ENCODE measurements around the gene TCF7L1.

Gene TCF7L1

DNA sequence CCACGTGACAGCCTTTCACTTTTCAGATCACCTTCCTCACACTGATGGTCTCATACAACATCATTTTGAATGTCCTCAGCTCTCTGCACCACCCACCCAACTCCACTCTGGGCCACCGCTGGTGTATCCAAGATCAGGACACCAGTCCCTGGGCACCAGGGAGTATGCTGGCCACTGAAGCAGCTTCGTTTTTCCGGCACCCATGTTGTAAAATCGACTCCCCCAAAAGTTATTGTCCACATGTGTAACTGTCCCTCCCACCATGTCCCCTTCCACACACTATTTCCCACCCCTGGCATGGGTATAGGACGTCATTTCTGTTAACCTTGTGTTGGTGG is 98.2 kb downstream of the TCF7L1 start:
- H3K27ac ChIP-seq = no peak overlapping the region
- TF ChIP-seq, protein P1, sequence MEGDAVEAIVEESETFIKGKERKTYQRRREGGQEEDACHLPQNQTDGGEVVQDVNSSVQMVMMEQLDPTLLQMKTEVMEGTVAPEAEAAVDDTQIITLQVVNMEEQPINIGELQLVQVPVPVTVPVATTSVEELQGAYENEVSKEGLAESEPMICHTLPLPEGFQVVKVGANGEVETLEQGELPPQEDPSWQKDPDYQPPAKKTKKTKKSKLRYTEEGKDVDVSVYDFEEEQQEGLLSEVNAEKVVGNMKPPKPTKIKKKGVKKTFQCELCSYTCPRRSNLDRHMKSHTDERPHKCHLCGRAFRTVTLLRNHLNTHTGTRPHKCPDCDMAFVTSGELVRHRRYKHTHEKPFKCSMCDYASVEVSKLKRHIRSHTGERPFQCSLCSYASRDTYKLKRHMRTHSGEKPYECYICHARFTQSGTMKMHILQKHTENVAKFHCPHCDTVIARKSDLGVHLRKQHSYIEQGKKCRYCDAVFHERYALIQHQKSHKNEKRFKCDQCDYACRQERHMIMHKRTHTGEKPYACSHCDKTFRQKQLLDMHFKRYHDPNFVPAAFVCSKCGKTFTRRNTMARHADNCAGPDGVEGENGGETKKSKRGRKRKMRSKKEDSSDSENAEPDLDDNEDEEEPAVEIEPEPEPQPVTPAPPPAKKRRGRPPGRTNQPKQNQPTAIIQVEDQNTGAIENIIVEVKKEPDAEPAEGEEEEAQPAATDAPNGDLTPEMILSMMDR (IDR thresholded peaks at IDR 0.05) = no peak
- DNase-seq (ENCODE audit: low spot score) = no peak
- H3K4me3 ChIP-seq = no peak overlapping the region

DNA sequence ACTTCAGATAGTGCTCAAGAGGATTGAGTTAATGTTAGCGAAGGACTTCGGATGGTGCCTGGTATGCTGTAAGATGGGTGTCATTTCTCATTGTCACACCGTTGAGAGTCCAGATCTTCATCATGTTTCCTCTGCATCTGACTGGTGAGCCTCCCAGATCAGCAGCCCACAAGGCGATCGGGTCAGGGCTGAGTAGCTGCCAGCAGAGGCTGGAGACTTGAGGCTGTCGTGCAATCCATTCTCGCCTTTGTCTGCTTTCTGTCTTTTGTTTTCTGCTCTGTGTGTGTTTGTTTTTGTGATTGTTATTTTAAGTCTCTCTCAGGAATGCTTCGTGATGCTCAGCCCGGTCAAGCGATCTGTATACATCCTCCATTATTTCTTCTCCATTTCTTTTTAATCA is 98.8 kb downstream of the TCF7L1 start:
- Histone ChIP-seq H3K27ac (no peak overlapping the region), H3K4me3 (no peak overlapping the region)
- TF ChIP-seq, protein P1 (IDR thresholded peaks at IDR 0.05) = no peak
- DNase-seq (ENCODE audit: low spot score) = no peak

DNA sequence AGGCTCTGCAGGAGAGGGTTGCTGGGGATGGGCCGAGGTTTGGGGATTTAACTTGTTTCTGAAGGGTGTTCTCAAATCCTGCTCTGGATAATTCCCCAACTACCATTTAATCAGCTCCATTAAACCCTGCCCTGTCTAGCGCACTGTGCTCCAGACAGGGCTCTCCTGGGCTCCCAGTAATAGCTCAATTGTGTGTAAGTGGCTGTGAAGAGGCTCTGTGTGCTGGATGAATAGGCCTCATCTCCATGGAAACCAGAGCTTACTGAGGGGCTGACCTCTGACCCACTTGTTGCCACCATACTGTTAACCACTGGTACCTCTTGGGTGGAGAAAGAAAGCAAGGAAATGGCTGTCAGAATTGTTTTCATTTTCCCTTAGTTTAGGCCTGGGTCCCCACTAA is 101.7 kb downstream of the TCF7L1 start:
- no peak overlapping the region for H3K27ac ChIP-seq
- H3K4me3 ChIP-seq = no peak overlapping the region
- no peak for DNase-seq (ENCODE audit: low spot score)
- TF ChIP-seq, protein P1 (IDR thresholded peaks at IDR 0.05) = no peak

DNA sequence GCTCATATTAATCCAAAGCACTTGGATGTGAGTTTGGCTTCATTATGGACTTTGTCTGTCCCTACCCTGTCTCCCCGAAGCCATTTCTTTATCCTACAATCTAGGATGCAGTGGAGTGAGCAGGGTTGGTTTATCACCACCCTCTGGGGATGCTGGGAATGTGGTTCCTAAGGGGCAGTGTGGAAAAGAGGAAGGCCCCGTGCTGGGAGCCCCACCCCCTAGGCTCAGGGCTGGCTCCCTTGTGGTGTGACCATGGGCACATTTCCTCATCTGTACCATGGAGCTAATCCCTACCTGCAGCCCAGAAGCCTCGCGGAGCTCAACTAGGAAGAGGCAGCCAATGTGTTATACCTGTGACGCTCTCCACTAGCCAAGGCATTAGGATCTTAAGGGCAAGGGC is 102.1 kb downstream of the TCF7L1 start:
- Histone ChIP-seq H3K4me3 (no peak overlapping the region), H3K27ac (no peak overlapping the region)
- TF ChIP-seq, protein P1 (IDR thresholded peaks at IDR 0.05) = no peak
- no peak for DNase-seq (ENCODE audit: low spot score)

DNA sequence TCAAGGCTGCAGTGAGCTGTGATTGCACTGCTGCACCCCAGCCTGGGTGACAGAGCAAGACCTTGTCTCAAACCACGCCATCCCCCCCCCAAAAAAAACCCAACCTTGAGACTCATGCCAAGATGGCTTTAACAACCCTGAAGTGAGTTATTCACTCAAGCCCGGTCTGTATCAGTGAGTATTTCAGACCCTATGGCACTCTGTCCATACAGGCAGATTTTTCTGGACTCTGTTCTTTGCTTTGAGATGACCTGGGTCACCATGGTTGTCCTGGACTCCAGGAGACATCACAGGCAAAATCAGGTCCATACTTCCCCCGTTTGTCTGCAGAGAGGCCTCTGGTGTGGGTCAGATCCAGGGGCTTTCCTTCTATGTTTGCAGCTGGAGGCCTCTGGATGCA is 102.9 kb downstream of the TCF7L1 start:
- no peak for DNase-seq (ENCODE audit: low spot score)
- TF ChIP-seq, protein P1 (IDR thresholded peaks at IDR 0.05) = no peak
- no peak overlapping the region for H3K4me3 ChIP-seq
- no peak overlapping the region for H3K27ac ChIP-seq

DNA sequence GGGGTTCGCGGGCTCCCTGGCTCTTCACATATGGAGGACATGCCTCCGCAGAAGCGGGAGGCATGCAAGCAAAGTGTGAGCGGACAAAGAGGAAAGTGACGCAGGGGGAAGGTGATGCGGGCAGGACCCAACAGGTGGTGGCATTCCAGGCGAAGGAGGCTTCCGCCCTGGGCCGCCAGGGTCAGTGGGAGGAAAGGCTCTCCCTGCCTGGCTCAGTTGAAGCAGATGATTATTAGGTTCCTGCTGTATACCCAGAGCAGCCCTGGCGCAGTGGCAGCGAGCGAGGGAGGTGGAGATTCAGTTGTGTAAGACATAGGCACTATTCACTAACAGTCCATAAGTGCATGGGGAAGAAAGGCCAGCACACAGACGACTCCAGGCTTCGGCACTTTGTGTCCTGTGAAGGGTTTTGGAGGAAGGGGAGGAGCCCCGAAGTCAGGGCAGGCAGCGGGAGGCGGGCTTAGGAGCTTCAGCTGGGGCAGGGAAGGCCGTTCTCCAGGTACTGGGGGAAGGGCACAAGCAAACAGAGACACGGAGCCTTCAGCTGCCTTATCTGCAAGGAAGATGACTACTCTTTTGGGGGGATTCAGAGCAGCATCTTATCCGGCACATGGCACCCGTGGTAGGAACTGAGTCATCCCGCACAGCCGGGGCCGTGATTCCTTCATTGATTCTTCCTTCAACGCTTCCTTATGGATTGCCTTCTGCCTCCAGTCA is 104.8 kb downstream of the TCF7L1 start:
- Histone ChIP-seq H3K4me3 (no peak overlapping the region), H3K27ac (no peak overlapping the region)
- TF ChIP-seq, protein P1 (IDR thresholded peaks at IDR 0.05) = no peak
- no peak for DNase-seq (ENCODE audit: low spot score)

DNA sequence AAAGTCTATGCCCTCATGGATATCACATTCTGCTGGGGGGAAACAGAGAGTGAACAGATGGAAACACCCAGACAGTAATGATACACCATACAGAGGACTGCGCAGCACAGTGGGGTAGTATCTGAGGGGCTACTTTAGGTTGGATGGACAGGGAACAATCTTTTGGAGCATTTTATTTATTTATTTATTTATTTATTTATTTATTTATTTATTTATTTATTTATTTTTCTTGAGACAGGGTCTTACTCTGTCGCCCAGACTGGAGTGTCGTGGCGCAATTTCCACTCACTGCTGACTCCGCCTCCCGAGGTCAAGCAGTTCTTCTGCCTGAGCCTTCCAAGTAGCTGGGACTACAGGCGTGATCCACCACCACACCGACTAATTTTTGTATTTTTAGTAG is 105.4 kb downstream of the TCF7L1 start:
- TF ChIP-seq, protein P1 (IDR thresholded peaks at IDR 0.05) = no peak
- no peak overlapping the region for H3K4me3 ChIP-seq

More for the DNA sequence above, 105.4 kb downstream of the TCF7L1 start:
- DNase-seq (ENCODE audit: low spot score) = no peak
- no peak overlapping the region for H3K27ac ChIP-seq

Data from coronary artery (tissue), 2 donors.